ENCODE data around the gene SLC2A4.
"Not testable (repeated sequence)": the region's sequence is repeated elsewhere in the genome, so short reads cannot be mapped to it uniquely, and the experiment has no call there.

The SLC2A4 gene

DNA sequence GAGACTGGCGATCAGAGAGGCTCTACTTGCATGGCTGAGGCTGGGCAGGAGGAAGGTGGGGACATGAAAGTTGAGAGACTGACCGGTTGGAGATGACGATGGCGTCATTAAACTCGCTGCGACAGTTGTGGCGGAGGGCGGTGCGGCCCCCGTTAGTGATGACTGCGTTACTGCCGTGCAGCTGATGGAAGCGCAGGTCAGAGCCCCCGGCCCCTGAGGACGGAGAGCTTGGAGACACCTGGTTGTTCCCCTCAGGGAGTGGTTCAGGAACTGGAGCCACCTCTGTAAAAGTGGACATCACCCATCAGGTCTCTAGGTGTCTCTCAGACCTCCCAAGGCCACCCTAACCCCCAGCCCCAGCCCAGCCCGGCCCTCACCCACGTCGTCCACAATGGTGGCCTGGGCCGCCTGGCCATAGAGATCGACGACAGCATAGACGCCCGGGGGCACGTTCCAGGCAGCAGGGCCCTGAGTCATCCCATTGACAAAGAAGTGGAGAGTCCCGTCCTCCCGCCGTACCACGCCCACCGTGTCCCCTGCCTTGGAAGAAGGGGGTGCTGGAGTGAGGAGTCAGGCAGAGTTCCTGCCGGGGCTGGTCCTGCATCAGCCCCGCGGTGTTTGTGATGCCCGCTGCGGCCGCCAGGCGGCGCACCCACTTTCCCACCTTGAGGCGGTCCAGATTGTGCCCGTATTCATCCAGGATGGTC is 42.4 kb downstream of the SLC2A4 start:
- peak in 1 of 2 donors; percentile 41 for DNase-seq (ENCODE audit: low read depth in 2 of 2, low spot score in 1 of 2)

DNA sequence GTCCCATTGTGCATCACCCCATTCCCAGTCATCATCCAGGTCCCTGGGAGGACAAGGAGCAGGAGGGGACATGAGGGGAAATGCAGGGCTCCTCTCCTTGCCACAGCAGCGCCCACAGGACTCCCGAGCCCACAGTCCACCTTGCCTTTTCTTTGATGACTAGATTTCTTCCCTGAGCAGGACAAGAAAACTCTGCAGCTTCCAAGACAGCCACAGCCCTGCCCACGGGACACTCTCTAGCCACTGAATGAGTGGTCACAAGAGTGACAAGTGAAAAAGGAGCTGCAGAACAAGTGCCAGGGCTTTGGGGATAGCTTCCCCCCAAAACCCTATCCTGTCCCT is 42.9 kb downstream of the SLC2A4 start:
- DNase-seq (ENCODE audit: low read depth in 2 of 2, low spot score in 1 of 2), result no peak

DNA sequence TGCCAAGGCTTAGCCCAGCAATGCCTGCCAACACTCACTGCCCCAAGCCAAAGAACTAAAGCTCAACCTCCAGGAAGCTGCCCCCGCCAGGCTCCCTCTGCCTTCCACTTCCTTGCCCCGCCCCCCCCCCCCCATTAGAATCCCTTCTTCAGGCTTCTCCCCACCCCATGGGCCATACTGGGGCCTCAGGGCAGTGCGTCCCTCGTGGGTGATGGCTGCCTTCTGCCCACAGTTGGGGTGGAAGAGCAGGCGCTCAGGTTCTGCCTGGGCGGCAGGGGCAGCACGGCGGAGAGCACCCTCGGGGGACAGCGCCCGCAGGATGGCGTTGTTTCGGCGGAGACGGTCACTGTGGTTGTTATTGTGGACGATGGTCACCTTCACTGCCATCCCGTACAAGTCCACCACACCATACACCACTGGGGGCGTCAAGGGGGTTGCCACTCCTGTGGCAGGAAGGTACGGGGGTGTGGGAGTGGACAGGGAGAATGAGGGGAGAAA is 43.6 kb downstream of the SLC2A4 start:
- no peak for DNase-seq (ENCODE audit: low read depth in 2 of 2, low spot score in 1 of 2)

DNA sequence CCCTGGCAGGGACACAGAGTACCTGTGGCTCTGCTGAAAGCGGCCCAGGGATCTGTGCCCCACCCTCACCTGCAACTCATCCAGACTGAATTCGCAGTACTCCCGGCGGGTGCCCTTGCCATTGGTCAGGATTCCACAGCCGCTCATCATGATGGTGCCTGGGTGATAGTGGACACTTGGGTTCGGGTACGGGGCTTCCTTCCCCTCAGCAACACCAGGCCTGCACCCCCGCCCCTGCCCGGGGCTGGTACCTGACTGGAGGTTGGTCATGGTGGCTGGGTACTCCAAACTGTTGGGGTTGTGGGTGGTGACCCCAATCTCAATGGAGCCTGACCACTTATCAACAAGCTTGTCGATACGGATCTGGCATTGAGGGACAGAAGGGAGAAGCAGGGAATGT is 44.7 kb downstream of the SLC2A4 start:
- DNase-seq (ENCODE audit: low read depth in 2 of 2, low spot score in 1 of 2), result no peak

DNA sequence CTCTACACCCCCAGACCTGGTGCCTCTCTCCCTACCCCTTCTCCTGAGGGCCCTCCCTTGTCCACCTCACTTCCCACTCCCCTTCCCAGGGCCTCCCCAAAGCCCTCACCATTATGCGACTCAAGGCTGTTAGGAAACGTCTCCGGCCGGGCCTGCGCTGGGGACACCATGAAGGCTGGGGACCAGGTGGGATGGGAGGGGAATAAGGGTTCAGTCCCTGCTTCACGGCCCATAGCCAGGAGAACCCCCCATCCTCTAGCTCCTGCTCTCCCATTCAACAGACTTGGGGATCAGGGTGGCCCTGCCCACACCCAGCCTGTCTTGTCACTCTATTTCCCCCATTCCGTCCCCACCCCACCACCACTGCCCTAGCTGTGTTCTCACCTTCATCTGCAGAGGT is 45.5 kb downstream of the SLC2A4 start:
- DNase-seq (ENCODE audit: low read depth in 2 of 2, low spot score in 1 of 2), result no peak

DNA sequence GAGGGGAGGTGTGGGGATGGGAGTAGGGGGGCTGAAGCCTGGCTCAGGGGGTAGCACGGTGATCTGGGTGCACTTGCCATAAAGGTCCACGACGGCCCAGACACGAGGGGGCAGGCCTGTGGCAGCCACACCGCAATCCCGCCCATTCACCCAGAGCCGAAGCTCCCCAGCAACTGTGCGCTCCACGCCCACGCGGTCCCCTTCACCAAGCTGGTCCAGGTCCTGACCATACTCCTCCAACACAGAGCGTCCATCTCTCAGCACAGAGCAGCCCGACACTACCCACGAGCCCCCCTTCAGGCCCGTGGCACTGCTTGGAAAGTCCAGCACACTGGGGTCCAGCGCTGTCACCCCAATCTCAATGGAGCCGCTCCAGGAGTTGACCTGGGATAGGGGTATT is 46.0 kb downstream of the SLC2A4 start:
- DNase-seq (ENCODE audit: low read depth in 2 of 2, low spot score in 1 of 2), result no peak

DNA sequence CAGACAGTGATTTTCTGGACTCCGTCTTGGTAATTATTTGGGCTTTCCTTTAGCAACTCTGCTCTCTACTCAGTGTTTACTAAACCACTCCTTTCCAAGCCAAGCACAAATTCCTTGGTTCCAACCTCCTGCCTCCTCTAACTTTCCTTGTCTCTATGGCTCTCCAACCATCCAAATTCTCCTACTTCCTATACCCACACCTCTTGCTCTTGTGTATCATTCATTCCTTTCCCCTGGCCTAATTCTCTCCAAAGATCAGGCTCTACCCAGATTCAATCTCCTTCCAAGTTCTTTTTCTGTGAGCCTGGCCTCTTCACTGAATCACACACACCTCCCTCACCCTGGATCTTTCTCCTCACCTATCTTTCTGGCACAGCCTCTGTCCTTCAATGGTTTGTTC is 46.5 kb downstream of the SLC2A4 start:
- DNase-seq (ENCODE audit: low read depth in 2 of 2, low spot score in 1 of 2), result no peak

DNA sequence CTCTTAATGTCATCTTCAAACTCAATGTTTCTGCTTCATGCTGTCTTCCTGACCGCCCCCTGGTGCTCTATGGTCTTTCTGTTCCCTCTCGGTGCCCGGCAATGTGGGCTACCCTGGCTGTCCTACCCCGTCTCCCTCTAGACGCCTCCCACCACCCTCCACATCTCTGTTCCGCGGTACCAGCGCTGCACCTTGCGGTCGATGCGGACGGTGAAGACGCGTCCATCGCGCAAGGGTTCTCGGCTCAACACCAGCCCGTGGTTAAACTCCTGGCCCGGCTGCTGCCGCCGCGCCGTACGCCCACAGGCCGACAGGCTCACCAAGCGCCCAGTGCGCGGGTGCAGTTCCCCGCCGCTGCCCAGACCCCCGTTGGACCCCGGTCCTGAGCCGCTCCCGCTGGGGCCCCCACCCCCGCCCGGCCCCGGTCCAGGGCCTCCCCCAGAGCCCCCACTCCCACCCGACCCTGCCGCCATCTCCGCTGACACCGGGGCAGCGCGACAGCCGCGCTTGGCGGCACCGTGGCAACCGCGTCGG is 47.4 kb downstream of the SLC2A4 start, which contains the start of gene NEURL4:
Gene NEURL4 (minus strand): TSS at position 496 of the 534 bp plus-strand sequence. CDS start 23 bp downstream, at position 473.
- DNase-seq (ENCODE audit: low read depth in 2 of 2, low spot score in 1 of 2), result no peak

DNA sequence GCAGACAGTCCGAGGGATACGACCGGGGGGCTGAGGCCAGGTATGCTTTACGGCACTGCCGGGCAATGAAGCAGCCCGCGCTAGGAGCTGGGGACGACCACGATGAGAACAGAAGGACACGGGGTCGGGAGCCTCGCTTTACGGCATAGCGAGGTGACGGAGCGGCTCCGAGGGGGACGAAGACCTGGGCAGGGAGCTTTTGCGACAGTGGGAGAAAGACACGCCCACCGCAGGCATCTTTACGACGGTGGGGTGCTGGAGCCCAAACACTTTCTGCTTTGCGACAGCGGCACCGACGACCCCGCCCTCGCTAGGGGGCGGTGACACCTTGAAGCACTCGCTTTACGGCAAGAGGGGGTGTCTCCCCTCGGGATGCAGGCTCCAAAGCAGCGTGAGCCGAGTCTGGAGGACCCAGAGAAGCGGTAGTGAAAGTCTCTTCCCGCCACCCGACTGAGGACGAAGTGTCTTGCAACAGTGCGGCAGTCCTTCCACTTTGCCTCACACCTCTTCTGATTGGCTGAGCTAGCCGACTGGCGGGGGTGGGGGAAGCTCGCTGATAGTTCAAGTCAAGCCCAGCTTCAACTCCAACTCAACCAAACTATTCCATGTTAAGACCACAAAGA is 48.0 kb downstream of the SLC2A4 start:
- DNase-seq (ENCODE audit: low read depth in 2 of 2, low spot score in 1 of 2), result peak; percentile 86 to 92

DNA sequence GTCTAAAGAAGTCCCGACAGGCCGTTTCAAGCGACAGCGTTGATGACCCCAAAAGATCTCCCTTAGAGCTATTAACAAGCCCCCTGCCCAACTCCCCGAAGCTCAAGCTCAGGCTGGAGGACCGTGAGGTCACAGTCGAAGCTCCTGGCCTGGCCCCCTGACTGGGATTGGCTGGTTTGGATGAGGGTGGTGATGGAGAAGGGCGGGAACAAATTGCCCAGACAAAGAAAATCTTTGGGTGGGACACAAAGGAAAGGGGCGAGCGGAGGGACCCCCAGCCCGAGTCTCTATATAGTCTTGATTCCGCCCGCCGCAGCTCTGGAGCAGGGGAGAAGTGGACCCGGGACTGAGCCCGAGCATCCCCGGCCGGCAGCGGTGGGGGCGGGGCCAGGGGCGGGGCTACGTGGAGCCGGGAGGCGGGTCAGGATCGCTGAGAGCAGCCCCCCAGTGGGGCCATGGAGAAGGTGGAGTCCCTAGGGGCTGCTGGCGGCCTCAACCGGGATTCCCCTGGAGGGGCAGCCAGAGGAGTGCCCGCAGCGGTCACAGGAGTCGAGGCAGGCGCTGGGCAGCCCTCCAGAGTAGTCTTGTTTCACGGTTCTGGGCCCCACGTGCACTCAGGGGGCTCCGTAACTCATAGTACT is 48.6 kb downstream of the SLC2A4 start:
- DNase-seq (ENCODE audit: low read depth in 2 of 2, low spot score in 1 of 2), result peak; percentile 52 to 54

DNA sequence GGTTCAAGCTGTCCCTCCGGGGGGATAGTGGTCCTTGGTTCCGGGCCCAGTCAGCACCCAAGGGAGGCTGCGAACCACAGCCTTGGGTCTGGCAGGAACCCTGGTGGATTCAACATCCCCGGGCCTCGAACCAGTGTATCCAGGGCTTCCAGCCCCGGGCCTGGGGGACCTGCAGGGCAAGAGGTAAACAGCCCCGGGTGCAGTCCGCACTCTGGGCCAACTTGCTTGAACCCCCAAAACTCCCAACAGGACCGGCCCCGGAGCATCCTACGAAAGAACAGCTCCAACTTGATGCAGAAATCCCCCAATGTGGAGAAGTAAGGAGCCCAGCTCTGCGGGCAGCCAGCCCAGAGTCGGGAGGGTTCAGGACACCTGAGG is 49.1 kb downstream of the SLC2A4 start:
- DNase-seq (ENCODE audit: low read depth in 2 of 2, low spot score in 1 of 2), result no peak

DNA sequence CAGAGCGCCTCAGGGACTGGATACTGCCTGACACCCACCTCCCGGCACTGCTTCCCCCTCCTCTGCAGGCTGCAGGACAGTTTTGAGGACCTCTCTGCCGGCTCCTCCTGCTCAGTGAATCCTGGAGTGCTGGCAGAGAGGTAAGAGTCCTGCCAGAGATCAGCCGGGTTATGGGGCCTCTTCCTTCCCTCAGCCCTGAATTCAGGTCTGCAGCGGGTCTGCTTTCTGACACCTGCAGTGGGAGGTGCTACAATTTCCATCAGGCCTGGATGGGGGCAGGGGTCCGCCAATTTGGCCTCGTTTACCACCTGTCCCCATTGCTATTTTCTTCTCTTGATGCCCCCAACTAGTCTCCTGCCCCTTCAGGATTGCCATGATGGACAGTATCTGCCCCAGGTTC is 50.6 kb downstream of the SLC2A4 start:
- no peak for DNase-seq (ENCODE audit: low read depth in 2 of 2, low spot score in 1 of 2)

DNA sequence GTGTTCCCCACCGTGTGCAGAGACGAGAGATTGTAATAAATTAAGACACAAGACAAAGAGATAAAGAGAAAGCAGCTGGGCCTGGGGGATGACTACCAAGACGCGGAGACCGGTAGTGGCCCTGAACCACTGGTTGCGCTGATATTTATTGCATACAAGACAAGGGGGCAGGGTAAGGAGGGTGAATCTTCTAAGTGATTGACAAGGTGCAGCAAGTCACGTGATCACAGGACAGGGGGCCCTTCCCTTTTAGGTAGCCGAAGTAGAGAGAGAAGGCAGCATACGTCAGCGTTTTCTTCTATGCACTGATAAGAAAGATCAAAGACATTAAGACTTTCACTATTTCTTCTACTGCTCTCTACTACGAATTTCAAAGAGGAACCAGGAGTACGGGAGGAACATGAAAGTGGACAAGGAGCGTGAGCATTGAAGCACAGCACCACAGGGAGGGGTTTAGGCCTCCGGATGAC is 51.1 kb downstream of the SLC2A4 start:
- not testable (repeated sequence) for DNase-seq (ENCODE audit: low read depth in 2 of 2, low spot score in 1 of 2)

DNA sequence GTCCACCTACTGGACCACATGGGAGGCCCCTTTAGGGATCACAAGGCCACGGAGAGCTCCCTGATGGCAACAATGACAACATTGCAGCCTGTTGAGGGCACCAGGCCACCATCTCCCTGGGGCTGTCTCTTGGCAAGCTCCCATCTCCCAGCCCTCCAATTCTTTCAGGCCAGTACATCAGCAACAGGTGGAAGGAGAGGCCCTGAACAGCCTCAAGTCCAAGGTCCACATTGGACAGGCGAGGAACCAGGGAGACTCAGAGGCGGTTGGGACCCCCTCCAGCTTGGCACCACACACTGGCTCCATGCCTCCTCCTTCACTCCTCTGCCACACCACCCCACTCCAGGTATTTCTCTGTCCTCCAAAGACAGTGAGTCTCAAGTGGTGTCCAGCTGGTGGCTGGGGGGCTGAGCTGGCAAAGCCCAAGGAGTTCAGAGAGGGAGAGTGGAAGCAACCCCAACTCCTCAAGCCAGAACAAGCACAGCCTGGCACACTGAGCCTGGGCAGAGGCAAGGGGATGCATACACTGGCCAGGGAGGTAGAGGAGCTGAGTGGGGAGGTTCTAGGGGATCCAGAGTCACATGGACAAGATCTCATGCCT is 53.5 kb downstream of the SLC2A4 start:
- DNase-seq (ENCODE audit: low read depth in 2 of 2, low spot score in 1 of 2), result no peak

DNA sequence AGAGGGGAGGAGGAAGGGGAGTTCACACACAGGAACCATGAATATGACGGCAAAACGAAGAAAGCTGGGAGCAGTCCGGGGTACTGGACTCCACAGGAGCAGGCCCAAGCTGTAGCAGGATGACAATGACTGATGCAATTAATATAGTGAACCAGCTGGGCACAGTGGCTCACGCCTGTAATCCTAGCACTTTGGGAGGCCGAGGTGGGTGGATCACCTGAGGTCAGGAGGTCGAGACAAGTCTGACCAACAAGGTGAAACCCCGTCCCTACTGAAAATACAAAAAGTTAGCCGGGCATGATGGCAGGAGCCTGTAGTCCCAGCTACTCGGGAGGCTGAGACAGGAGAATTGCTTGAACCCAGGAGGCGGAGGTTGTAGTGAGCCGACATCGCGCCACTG is 54.2 kb downstream of the SLC2A4 start:
- not testable (repeated sequence) for DNase-seq (ENCODE audit: low read depth in 2 of 2, low spot score in 1 of 2)

DNA sequence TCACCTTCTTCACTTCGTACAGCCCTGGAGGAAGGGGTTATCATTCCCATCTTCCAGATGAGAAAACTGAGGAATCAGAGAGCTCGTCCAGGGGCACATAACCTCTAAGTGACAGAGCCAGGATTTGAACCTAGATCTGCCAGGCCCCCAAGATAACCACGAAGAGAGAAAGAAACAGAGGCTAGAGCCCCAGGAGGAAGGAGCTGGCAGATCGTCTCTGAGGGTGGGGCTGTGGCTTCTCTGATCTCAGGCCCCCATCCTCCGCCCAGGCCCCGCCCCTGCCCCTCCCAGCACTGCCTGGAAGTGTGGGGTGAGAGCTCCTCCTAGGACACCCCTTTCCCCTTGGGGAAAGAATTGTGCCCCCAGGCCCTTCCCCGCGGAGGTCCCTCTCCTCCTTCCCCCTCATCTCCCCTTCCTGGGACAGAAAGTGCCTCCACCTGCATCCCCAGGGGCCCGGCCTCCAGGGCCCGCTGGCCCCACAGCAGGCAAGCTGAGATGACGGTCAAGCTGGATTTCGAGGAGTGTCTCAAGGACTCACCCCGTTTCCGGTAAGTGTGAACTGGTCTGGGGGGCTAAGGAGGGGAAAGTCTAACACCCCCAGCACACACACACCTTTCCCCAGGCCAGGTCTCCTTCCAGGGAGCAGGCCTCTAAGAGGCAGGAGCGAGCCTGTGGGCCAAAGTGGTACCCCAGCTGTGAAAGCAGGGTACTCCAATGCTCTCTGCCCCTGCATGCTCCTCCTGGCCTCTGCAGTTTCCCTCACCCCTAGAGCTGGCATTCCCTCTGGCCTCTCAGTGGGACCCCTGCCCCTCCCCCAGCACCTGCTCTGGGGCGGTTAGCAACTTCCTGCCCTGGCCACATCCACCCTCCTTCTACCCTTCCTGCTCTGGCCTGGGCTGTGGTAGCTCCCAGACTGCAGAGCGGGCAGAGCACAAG is 55.0 kb downstream of the SLC2A4 start, which contains the start of gene ACAP1:
Gene ACAP1 (plus strand): TSS at position 290 of the 936 bp plus-strand sequence. CDS start 206 bp downstream, at position 496.
- peak; percentile 73 to 76 for DNase-seq (ENCODE audit: low read depth in 2 of 2, low spot score in 1 of 2)

DNA sequence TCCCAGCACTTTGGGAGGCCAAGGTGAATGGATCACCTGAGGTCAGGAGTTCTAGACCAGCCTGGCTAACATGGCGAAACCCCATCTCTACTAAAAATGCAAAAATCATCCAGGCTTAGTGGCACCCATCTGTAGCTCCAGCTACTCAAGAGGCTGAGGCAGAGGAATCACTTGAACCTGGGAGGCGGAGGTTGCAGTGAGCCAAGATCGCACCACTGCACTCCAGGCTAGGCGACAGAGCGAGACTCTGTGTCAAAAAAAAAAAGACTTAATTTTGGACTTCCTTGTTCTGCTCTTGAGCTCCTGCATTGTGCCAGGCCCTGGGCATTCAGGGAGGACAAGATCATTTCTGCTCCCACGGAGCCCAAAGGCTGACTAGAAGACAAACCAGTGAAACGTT is 56.1 kb downstream of the SLC2A4 start:
- DNase-seq (ENCODE audit: low read depth in 2 of 2, low spot score in 1 of 2), result not testable (repeated sequence)

Measured in stimulated activated CD8-positive, alpha-beta memory T cell treated with anti-CD3 and anti-CD28 coated beads, Interleukin-4, amount 100 ng/mL, for 1 hour (primary cell).